ENCODE measurements around the gene CEMIP.

CEMIP gene

DNA sequence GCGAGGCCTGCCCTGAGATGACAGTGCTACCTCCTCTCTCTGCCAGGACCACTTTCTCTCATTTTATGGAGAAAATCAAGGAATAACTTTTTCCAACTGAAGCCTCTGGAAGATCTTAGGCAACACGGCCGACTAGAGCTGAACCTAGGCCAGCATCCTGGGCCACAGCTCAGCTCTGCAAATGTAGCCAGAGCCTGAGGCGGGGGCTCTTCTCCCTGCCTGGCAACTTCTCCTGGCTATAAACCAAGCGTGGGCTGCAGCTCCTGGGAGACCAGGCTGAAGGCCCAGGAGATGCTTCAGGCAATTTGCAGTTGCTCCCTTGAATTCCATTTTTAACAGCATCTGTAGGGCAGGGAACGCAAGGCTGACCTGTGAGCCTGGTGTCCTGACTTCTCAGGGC is 74.9 kb downstream of the CEMIP start:
- DNase-seq = no peak

DNA sequence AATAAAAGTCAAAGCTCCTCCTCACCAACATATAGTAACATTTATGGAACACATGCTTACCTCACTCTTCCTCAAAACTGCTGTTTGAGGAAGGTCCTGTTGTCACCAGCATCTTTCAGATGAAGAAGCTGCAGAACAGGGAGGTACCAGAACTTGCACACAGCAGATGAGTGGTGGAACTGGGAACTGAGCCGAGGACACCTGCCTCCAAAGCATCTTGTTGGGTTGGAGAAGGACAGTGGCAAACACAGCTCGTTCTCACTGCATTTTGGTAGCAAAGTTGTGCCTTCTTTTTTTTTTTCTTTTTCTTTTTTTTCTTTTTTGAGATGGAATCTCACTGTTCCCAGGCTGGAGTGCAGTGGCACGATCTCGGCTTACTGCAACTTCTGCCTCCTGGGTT is 76.0 kb downstream of the CEMIP start:
- no peak for DNase-seq

DNA sequence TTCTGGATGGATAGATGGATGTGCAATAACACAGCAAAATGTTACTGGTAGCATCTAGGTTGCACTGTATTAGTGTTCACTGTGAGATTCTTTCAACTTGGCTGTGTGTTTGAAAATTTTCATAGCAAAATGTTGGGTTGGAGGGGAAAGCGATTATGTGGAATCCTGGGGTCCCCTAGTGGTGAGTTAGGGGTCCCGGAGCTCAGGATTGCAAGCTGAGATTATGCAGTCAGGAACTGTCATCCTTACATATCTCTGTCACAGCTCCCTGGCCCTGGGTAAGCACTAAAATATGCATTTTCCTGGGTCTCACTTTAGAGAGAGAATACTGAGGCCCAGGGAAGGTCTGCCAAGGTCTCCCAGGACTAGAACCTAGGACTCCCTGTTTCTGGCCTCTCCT is 77.2 kb downstream of the CEMIP start:
- DNase-seq = no peak

DNA sequence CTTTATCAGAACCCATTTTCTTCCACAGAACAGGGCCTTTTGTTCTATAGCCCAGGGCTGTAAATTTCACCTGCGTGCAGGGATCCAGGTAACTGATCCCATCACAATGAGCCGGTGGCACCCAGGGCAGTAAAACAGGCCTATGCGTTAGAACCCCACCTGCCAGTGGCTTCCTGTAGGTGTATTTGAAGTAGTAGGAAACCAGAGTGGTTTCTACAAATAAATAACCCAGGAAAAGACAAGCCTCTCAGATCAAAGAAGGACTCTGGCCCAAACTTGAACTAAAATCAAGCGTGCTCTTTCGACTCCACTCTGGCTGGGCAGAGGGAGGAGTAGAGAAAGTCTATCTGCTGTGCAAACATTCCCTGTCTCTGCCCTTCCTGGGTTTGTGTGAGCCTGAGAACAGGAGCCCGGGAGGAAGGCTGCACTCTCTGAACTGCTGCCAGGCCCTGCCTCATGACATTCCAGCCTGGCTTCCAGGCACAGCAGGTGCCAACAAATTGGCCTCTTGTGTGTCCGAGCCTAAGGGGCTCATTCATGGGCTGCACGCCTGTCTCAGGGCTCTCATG is 77.7 kb downstream of the CEMIP start:
- no peak for DNase-seq

DNA sequence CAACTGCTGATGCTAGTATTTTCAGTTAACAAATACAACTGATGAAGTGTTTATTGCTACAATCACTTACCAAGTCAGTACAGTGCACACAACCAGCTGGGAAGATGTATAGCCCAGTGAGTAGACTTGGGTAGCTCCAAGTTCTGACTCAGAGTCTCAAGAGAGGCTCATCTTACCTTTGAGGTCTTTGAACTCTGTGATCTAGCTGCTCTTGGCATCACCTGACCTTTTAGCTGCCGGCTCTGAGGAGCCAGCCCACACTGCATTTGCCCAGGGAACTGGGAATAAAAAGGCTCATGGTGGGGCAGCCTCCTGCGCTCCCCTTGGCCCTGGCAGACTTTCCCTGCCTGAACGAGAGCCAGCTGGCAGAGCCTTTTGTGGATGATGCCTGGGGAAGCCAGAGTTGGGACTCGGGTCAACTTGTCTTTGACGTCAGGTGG is 82.6 kb downstream of the CEMIP start:
- no peak for DNase-seq

DNA sequence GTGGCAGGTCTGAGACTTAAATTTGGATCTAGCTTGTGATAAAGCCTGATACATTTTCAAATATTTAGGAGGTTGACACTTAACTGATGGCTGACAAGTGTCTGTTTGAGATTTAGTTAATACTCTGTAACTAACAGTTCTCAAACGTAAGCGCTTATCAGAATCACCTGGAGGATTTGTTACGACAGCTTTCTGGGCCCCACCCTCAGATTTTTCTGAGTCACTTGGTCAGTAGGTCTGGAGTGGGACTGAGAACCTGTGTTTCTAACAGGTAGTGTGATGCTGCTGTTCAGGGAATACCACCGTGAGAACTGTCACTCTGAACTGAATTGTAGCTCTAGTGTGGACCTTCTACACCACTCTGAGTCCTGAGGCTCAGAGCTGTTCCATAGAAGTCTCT is 85.5 kb downstream of the CEMIP start:
- no peak for DNase-seq

DNA sequence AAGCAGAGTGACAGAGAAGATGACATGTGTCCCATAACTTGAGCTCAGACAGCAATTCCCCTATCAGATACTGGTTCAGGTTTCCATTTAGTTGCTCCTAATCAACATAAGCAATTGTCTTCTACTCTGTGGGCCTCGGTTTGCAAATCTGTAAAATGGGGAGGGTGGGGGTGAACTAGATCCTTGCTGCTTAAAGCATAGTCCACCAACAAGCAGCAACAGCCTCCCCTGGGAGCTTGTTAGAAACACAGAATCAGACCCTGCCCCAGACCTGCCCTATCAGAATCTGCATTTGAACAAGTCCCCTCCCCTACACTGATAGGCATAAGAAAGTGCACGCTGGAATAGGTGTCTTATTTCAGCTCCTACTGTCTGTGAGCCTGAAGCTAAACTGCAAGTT is 87.8 kb downstream of the CEMIP start:
- no peak for DNase-seq

DNA sequence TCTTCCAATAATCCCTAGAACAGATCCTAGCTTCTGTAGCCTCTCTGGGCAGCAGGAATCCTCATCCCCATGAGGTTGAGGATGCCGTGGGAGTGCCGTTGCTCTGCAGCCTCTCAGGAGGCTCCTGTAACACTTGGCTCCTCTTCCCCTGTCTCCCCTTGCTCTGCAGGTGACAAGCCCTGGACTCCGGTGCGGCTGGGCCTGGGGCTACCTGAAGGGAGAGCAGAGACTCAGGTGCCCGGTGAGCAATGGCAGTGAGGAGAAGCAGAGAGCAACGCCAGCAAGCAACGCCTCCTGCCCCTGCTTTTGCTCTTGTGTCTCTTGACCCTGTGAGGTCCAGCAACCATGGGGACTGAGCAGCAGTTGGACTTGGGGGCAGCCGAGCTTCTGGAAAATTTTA is 91.2 kb downstream of the CEMIP start:
- DNase-seq = no peak

DNA sequence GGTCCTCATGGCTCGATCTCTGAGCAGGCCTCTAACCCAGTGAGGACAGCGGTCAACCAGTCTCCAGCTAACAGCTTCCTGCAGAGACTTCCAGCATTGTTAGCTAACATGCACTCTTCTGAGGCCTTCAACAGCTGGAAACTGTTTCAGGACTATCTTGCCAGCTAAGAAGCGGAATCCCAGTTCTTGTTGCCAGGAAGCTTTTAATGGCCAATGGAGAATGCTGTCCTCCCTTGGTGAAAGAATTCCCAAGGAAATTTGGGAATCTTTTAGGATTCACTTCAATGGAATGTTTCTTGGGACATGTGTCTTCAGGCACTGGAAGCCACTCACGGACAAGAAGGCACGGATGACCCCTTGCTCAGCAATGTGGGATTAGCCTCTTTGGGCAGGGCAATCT is 91.7 kb downstream of the CEMIP start:
- no peak for DNase-seq

DNA sequence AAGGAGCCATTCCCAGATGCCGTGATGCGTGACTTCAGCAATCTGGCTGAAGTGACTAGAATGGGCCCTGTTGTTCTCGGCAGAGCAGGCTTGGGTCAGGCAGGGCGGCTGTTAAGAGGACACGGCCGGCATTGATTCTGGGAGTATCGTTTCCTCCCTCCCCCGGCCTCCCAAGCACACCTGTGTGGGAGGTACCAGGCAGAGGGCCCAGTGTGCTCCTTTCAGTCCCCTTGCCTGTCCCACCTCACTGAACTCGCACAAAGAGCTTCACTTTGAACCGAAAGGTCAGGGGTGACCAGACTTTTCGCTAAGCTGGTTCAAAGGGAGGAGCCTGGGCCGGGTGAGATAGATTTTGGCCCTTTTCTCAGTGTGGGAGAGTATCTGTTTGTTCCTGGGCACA is 92.7 kb downstream of the CEMIP start:
- DNase-seq = no peak

DNA sequence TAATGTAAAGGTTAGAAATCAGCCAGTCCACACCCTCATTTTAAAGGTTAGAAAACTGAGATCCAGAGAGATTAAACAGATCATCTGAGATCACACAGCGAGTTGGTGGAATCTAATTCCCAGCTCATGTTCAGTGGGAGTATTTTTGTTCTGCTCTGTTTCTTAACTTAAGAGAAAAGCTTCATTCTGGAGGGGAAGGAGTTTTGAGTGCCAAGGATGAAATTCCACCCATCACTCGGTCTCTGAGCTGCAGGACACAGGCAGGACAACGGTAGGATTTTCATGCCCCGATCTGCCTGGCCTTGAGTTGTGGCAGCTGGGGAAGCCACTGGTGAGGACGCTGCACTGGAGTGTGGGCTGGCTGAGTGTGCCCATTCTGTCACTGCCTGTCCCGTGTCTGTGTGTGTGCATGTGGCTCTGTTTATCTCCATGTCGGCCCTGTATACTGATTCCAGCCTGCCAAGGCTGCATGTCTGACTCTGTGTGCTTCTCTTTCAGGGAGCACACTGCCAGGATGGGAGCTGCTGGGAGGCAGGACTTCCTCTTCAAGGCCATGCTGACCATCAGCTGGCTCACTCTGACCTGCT is 94.3 kb downstream of the CEMIP start:
- no peak for DNase-seq

DNA sequence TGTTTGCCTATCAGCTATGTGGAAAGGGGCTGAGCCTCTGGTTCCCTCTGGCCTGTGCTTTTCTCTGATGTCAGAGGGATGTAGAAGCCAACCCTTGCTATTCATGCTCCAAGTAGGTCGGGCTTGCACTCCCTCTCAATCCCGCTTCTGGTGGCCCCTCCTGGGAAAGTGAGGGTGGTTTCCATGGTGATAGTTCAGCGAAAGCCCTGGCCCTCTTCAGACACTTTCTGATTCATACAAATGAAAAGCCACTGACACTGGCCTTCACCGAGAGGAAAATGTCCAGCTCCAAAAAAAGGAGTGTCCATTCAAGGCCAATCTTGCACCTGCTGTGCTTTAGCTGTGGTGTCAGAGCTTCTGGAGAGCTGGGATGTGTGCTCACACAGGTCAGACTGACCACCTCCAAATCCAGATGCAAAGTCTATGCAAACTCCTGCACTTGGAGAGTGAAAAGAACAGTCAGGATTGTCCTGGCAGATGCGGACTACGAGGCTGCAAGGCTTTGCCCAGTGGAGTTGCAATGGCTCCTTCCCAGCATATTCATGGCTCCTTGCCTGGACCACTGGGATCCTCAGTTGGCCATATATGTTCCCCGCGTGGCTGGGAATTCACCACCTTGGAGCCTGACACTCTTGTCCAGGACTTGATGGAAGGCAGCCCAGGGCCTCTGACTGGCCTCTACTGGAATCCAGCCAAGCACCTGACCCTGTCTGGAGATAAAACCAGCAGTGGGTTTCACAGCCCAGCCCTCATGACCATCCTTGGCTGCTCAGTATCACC is 96.6 kb downstream of the CEMIP start:
- no peak for DNase-seq

DNA sequence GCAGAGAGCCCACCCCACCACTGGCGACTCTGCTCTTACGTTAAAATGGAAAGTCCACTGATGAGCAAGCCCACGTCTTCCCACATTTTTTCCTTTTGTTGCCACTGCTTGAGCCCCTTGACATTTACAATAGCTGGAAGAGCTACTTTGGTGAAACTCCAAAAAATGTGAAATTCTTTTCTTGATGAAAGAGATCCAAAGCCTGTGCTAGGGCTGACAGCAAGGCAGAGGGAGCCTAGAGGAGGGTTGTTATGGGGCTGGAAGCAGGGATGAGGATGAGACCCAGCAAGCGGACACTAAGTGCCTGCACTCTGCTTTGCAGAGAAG is 97.1 kb downstream of the CEMIP start:
- no peak for DNase-seq

DNA sequence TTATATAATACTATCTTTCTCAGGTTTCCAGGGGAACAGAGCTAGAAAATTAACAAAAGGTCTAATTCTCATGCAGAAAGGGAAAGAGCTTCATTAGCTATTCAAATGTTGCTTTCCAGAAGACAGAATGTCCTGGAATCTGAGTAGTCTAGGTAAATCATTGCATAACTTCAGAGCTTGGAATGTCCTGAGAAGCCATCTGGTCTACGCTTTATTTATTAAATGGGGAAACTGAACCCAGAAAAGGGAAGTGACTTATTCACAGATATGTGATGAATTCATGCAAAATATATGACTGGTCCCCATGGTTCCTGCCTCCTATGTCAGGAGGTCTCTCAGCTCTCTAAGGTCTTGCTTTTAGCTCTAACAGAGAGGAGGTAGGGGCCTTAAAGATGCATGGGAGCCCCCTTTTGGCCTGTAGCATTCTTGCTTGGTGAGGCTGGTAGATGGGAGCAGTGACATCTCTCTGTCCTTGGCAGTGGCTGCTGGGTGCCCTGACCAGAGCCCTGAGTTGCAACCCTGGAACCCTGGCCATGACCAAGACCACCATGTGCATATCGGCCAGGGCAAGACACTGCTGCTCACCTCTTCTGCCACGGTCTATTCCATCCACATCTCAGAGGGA is 99.2 kb downstream of the CEMIP start:
- no peak for DNase-seq

DNA sequence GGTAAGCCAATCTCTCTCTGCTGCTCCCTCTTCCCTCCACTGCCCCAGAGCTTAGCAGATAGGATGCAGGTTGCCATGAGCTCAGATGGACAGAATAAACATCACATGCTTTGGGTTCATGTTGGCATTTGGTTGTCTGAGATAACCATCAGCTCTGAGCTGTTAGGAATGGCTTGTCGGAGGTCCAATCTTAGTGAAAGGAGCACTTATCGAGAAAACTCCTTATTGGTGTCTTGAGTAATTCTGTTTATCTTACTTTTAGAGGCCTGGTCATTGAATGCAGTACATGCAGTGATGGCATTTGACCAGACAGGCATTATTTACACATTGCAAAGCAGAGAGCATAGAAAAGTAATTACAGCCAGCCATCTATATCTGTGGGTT is 99.7 kb downstream of the CEMIP start:
- no peak for DNase-seq

DNA sequence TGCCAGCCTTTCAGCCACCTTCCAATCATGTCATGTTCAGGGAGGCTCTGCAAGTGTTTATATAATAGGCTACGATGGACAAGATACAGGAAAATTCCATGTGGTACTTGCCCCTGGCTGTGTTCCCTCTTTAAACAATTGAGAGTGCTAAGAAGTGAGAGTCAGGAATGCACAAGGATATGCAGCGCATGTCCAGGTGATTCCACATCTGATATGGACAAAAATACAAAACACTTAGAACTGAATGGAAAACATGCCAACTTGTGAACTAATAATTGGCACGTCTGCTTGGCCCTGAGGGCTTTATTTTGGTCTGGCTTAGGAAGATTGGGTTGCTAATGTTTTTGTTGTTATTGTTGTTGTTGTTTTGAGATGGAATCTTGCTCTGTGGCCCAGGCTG is 100.9 kb downstream of the CEMIP start:
- DNase-seq = no peak

DNA sequence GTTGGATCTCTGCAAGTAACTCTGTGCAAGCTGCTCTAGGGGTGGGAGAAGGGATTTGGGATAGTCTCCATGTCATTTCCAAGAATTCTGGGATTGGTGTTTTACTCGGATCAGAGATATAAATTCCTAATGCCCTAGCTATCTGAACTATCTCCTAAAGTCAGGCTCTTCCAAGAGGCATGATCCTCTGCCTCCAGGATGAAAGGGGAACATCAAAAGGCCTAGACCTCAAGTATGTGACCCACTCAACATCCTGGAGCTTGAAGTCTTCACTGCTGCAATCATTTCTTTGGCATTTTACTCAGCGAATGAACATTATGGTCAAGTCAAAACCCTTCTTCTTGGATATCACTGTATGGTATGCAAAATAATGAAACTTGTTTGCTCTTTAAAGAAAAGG is 104.5 kb downstream of the CEMIP start:
- no peak for DNase-seq

DNA sequence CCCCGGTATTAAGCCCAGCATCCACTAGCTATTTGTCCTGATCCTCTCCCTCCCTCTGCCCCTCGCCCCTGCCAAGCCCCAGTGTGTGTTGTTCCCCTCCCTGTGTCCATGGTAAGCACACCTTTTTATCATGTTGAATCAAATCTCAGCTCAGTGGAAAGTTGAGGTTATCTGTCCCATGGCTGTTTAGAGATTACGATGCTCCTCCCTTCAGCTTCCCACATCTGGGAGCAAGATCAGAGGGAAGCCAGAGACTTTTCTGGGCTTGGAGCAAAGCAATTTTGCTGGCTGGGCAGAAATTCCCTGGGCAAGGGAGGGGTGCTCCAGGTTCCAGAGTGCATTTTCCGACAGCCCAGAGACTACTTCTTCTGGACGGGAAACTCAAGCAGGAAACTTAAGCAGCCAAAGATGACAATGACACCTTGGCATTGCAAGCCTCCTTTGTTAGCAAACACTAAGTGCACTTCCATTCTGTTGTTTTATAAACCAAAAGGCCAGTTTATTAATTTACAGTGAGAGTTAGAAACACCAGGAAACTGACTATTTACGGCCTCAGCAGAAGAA is 105.9 kb downstream of the CEMIP start:
- DNase-seq = no peak

DNA sequence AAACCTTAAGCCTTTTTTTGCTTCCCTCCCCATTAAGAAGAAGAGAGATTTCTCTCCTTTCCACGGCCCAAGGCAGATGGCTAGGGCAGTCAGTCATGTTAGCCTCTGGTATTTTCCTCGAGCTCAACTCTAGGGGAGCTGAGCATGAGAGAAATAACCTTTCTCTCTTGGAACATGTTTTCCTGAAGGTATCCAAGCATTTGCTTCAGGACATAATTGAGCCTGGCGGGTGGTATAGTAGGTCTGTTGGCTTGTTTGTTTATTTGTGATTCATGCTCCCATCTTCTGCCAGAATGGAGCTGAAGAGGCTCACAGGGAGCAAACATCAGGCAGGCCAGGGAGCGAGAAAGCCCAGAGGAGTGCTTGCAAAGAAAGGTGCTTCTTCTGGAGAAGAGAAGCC is 108.0 kb downstream of the CEMIP start:
- no peak for DNase-seq

DNA sequence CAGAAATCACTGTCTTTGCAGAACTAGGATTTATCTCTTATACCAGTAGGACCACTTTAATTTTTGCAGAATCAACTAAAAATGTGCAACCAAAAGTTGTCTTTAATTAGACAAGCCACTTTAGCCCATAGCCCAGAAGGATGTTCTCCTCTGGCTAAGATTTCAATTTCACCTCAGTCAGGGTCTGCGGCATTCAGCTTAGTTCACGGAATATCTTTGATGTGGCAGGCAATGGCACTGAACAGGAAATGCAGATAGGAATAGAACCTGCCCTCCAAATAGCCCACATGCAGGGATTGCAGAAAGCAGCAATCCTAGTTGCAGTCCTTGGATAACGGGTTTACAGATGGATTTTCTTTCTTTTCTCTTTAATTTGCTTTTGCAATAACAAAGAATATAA is 109.7 kb downstream of the CEMIP start:
- DNase-seq = no peak

DNA sequence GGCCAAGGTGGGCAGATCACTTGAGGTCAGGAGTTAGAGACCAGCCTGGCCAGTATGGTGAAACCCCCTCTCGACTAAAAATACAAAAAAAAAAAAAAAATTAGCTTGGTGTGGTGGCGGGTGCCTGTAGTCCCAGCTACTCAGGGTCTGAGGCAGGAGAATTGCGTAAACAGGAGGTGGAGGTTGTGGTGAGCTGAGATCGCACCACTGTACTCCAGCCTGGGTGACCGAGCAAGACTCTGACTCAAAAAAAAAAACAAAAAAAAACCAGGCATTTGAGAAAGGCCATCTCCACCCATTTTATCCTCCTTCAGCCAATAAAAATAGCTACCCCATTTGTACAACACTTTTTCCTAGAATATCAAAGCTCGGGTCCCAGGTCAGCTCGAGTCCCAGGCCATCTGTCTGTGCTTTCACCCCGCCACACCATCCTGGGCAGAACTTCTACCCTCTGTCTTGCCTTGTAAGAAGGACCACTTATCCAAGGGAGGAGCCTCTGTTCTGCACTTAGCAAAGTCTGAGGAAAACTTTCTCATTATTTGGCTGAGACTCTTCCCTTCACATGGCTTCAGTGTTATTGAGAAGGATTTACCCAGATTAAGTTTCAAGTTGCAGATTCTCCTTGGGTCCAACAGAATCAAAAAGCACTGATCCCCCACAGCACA is 111.3 kb downstream of the CEMIP start:
- DNase-seq = no peak

DNA sequence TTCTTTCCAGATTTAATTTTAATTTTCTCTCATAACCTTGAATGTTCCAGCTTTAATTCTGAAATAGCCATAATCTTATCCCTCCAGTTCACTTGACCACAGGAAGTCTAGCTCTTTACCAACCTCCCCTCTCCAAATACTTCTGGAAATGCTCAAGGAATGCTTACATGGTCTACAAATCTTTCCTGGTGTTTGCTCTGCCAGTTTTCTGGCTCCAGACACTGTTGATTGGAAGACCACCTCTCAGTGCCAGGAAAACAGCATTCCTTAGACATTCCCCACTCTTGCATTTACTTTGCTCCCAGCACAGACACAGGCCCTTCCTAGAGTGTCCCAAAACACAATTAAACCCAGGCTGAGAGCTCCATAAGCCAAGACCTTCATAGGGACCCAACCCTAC is 111.8 kb downstream of the CEMIP start:
- DNase-seq = no peak

DNA sequence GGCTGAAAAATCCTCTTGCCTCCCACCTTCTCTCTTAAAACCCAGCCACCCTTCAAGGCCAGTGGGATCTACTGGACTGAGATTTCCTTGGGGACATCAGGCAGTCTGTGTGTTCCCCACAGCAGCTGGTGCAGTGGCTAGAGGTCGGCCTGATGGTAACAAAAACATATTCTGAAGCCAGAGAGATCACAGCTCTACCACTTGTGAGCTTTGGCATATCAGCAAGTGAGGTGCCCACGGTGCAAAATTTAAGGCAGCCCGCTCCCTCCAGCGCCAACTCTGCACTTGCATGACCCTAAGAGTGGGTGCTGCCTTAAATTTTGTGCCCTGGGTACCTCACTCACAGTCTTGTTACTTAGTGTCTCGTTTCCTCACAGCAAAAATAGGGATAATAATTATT is 113.2 kb downstream of the CEMIP start:
- DNase-seq = no peak

DNA sequence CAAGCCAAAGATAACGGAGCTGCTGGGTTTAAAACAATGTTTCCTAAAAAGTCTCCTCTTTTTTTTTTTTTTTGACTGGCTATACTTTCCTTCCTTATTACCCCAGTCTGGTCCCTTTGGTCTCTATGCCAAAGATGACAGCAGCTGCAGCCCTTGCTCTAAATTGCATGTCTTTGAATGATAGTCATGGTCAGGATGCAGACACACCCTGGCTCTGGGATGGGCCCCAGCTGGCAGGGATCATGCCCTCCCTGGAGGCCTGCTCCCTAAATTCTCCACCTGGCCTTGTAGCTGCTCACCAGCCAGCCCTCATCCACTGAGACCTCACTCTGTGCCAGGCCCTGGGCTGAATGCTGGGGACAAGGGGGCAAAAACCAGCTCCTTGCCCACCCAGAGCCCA is 114.6 kb downstream of the CEMIP start:
- DNase-seq = no peak

All from stimulated activated CD4-positive, alpha-beta T cell treated with anti-CD3 and anti-CD28 coated beads, Interleukin-4, amount 100 ng/mL, for 1 hour (primary cell).